Large intestine (tissue), 1 donor: Measurements from ENCODE around the gene RBM17. TPM values are rescaled to one million over a fixed set of nuclear protein-coding genes. Genes with fewer than 3 reads are reported as not detected.

ENCODE experiments used
- polyA plus RNA-seq: library from polyadenylated mRNA; unstranded; fragments of 120-200 nt; gene quantifications from one replicate; pipeline ENCODE4 v1.2.1, GENCODE V29; 2013

Gene RBM17
- polyA plus RNA-seq, 1 donor: 125 TPM

Other genes with a start within 250 kb of the RBM17 start
- gene ANKRD16, start 199.1 kb upstream of the RBM17 start, polyA plus RNA-seq: 7.9 TPM
- gene FBH1, start 198.8 kb upstream of the RBM17 start, polyA plus RNA-seq: 70.5 TPM
- gene IL15RA, start 111.5 kb upstream of the RBM17 start, polyA plus RNA-seq: 9.5 TPM
- gene IL2RA, start 26.7 kb upstream of the RBM17 start, polyA plus RNA-seq: 0.52 TPM
- 15.3 TPM for gene PFKFB3, start 113.9 kb downstream of the RBM17 start, polyA plus RNA-seq